ENCODE data around the gene GABPA.
"Not testable (repeated sequence)": the region's sequence is repeated elsewhere in the genome, so short reads cannot be mapped to it uniquely, and the experiment has no call there.

The GABPA gene

DNA sequence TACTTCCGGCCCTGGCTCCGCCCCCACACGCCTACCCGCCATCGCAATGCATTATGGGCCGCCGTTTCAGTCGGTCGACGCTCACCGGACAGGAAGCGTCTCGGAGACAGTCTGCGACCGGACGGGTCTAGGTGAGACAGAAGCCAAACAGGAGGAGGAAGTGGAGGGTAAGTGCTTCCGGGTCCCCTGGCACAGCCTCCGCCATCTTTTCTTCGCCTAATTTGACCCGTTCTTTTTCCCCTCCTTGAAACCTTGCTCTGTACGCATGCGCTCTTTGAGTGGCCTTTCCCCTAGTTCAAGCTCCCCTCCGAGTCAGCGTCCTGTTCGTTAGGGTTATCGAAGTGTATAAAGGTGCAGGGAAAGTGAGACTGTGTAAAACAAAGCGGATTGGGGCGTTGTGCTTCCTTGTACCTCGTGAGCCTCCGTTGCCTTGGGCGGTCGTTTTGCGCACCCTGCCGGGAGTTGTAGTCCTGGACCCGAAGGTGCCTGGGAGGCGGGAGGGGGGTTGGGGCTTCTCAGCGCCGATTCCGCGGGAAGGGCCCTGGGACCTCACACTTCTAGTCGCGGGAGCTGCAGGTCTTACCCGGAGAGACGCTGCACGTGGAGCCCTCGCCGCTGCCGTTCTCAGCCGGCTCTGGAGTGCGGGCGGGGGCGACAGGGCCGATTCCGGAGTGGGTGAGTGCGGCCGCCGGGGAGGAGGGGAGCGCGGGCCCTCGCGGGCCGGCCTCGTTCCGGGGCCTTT lies at the start of gene GABPA, which contains the start of gene ATP5PF:
TSS of gene GABPA (plus strand) at position 69 of the 742 bp plus-strand sequence. CDS start 6,627 bp downstream, outside the sequence.
TSS of gene ATP5PF (minus strand) at position 1 of the 742 bp plus-strand sequence. CDS start 5,110 bp downstream, outside the sequence.
- Histone ChIP-seq H3K4me3 (ENCODE audit: low read depth, low read length) (peak within 1 kb of the TSS; percentile 97), H3K27me3 (ENCODE audit: control insufficient read depth, insufficient read depth, low read length) (no peaks in the 10 kb centered on the region), H3K4me1 (ENCODE audit: control insufficient read depth, insufficient read depth, low read length) (peaks cover 16% of the 10 kb centered on the region), H3K9ac (ENCODE audit: low read depth, low read length) (peak within 1 kb of the TSS; percentile 100), H3K9me3 (ENCODE audit: control insufficient read depth, insufficient read depth, low read length) (no peaks in the 10 kb centered on the region), H3K27ac (ENCODE audit: low read depth, low read length) (peak within 1 kb of the TSS; percentile 99), H3K36me3 (ENCODE audit: control insufficient read depth, insufficient read depth, low read length) (peaks cover 2% of the 10 kb centered on the region; the same call in 1 of the 2 replicates)

DNA sequence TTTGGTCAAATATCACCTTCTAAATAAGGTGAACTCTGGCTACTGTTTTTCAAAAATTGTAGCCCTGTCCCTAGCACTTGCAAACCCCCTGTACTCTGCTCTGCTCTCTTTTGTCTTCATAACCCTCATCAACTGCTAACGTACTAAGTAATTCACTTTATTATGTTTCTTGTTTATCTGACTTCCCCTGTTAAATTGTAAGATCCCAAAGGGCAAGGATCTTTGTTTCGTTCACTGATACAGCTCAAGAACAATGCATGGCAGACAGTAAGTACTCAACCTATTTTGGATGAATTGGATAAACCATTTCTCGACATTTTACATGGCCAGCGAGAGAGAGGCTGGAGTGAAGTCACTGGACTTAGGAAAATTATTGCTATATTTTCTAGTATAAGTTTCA lies 47.0 kb upstream of the GABPA start:
- no peaks in the 10 kb centered on the region for H3K9me3 ChIP-seq (ENCODE audit: control insufficient read depth, insufficient read depth, low read length)
- no peak overlapping the region for H3K9ac ChIP-seq (ENCODE audit: low read depth, low read length)
- no peaks in the 10 kb centered on the region for H3K4me1 ChIP-seq (ENCODE audit: control insufficient read depth, insufficient read depth, low read length)
- H3K27ac ChIP-seq (ENCODE audit: low read depth, low read length): no peak overlapping the region
- H3K27me3 ChIP-seq (ENCODE audit: control insufficient read depth, insufficient read depth, low read length): no peaks in the 10 kb centered on the region
- H3K36me3 ChIP-seq (ENCODE audit: control insufficient read depth, insufficient read depth, low read length): no peaks in the 10 kb centered on the region
- H3K4me3 ChIP-seq (ENCODE audit: low read depth, low read length): no peak overlapping the region

DNA sequence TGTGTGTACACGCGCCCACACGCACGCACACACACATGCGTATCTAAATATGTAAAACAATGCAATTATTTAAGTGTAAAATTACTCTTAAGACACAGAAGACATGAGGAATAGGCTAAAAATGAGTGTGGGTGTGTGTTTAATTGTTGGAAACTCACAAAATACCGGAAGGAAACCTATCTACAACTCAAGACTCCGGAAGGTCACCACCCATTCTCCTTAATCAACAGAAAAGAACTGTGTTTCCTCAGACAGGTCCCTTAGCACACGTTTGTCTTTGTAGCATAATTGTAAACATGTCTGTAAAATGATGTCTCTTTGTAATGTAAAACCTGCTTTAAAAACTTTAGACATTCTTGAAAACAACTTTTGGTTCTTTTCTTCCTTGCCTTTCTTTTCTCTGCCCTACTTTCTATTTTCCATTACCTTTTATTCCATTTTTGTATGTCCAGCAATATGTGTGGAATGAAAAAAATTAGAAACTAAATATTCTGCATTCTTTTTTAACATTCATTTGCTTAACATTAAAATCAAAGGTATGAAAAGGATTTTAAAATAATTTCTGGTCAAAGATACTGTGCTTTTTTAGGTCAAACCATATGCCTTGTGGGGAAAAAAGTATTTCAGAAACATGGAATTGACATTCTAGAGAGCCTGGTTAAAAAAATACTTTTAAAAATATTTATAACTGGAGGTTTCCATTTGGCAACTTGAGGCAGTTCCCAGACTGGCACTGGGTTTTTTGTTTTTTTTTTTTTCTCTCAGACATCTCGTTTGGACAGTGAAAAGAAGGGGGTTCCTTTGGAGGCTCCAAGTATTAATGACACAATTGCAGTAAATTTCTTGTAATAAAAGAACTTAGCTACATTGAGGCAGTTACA lies 46.3 kb upstream of the GABPA start:
- no peaks in the 10 kb centered on the region for H3K9me3 ChIP-seq (ENCODE audit: control insufficient read depth, insufficient read depth, low read length)
- H3K4me3 ChIP-seq (ENCODE audit: low read depth, low read length): no peak overlapping the region
- no peaks in the 10 kb centered on the region for H3K27me3 ChIP-seq (ENCODE audit: control insufficient read depth, insufficient read depth, low read length)
- H3K4me1 ChIP-seq (ENCODE audit: control insufficient read depth, insufficient read depth, low read length): no peaks in the 10 kb centered on the region
- no peaks in the 10 kb centered on the region for H3K36me3 ChIP-seq (ENCODE audit: control insufficient read depth, insufficient read depth, low read length)
- H3K27ac ChIP-seq (ENCODE audit: low read depth, low read length): no peak overlapping the region
- H3K9ac ChIP-seq (ENCODE audit: low read depth, low read length): no peak overlapping the region

DNA sequence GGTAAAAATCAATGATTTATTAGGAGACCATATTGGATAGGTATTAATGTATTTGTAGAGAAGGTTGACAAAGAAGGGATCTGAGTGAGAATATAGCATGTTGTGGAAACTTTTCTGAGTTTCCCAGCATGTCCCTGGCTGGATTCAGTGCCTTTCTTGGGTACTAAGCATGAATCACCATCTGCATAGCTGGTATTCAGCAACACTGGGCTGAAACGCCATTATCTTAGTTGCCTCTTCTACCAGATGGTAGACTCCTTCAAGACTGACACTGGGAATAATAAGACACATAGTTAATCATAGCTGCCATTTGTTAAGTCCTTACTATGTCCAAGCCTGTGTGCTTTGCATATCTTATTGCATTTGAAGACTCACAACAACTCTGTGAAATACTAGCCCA lies 45.5 kb upstream of the GABPA start:
- Histone ChIP-seq H3K9me3 (ENCODE audit: control insufficient read depth, insufficient read depth, low read length) (no peaks in the 10 kb centered on the region), H3K4me3 (ENCODE audit: low read depth, low read length) (no peak overlapping the region), H3K27ac (ENCODE audit: low read depth, low read length) (no peak overlapping the region), H3K9ac (ENCODE audit: low read depth, low read length) (no peak overlapping the region), H3K27me3 (ENCODE audit: control insufficient read depth, insufficient read depth, low read length) (no peaks in the 10 kb centered on the region), H3K4me1 (ENCODE audit: control insufficient read depth, insufficient read depth, low read length) (no peaks in the 10 kb centered on the region), H3K36me3 (ENCODE audit: control insufficient read depth, insufficient read depth, low read length) (no peaks in the 10 kb centered on the region)

DNA sequence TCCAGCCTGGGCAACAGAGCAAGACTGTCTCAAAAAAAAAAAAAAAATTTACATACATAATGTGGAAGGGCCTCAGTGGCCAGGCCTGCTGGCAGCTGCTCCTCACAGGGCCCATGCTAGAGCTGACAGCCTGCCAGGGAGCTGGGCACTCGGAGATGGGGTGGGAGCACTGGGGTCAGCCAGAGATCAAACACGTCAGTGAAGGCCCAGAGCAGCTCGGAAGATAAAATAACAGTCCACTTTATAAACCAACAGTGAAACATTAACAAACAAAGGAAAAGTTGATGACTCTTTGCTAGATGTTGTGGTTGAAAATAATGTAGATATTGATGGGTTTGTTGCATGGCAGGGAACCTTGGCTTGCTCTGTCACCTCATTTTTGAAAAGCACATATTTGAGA lies 42.8 kb upstream of the GABPA start:
- Histone ChIP-seq H3K4me1 (ENCODE audit: control insufficient read depth, insufficient read depth, low read length) (no peaks in the 10 kb centered on the region), H3K4me3 (ENCODE audit: low read depth, low read length) (no peak overlapping the region), H3K9ac (ENCODE audit: low read depth, low read length) (no peak overlapping the region), H3K9me3 (ENCODE audit: control insufficient read depth, insufficient read depth, low read length) (peaks cover 4% of the 10 kb centered on the region; the same call in 1 of the 2 replicates), H3K36me3 (ENCODE audit: control insufficient read depth, insufficient read depth, low read length) (no peaks in the 10 kb centered on the region), H3K27me3 (ENCODE audit: control insufficient read depth, insufficient read depth, low read length) (no peaks in the 10 kb centered on the region), H3K27ac (ENCODE audit: low read depth, low read length) (no peak overlapping the region)

DNA sequence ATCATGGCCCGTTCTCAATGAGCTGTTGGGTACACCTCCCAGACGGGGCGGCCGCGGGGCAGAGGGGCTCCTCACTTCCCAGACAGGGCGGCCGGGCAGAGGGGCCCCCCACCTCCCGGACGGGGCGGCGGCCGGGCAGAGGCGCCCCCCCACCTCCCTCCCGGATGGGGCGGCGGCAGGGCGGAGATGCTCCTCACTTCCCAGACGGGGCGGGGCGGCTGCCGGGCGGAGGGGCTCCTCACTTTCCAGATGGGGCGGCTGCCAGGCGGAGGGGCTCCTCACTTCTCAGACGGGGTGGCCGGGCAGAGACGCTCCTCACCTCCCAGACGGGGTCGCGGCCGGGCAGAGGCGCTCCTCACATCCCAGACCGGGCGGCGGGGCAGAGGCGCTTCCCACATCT lies 39.3 kb upstream of the GABPA start:
- H3K27ac ChIP-seq (ENCODE audit: low read depth, low read length); H3K4me3 ChIP-seq (ENCODE audit: low read depth, low read length); H3K4me1 ChIP-seq (ENCODE audit: control insufficient read depth, insufficient read depth, low read length); H3K9me3 ChIP-seq (ENCODE audit: control insufficient read depth, insufficient read depth, low read length); H3K9ac ChIP-seq (ENCODE audit: low read depth, low read length); H3K36me3 ChIP-seq (ENCODE audit: control insufficient read depth, insufficient read depth, low read length); H3K27me3 ChIP-seq (ENCODE audit: control insufficient read depth, insufficient read depth, low read length): not testable (repeated sequence)

DNA sequence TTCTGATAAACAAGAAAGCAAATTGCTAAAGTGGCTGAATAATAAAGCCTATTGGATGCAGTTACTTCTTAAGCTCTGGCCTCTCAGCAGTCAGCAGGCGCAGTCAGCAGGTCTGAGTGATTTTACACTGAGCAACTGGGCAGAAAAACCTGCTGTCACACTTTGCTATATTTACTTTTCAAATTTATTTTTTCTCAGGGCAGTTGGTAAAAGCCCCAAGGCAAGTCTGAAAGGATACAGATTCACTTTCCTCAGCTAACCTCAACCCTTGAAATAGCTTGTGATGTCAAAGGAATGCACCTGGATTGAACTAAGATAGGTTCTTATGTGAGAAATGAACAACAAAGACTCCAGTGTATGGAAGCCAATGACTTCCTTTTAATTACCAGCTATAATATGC lies 34.0 kb upstream of the GABPA start:
- no peak overlapping the region for H3K27ac ChIP-seq (ENCODE audit: low read depth, low read length)

DNA sequence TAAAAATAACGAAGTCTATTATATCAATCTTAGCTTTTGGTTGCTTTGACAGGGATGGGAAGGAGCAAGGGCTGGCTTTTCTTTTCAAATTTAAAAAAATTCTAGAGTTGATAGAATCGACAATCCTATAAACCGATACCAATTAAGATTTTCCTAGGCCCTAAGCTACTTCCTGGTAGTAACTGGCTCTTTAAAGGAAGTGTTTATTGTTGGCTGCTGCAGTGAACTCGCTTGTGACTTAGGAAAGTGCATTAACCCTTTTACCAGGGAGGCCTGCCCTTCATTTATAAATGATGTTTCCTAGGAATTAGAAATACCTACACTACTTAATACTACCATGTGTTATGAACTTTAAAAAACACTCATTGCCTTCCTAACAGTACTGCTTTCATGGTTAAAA lies 33.2 kb upstream of the GABPA start:
- Histone ChIP-seq H3K9me3 (ENCODE audit: control insufficient read depth, insufficient read depth, low read length) (peaks cover under 1% of the 10 kb centered on the region; the same call in 1 of the 2 replicates), H3K36me3 (ENCODE audit: control insufficient read depth, insufficient read depth, low read length) (no peaks in the 10 kb centered on the region), H3K9ac (ENCODE audit: low read depth, low read length) (no peak overlapping the region), H3K4me1 (ENCODE audit: control insufficient read depth, insufficient read depth, low read length) (no peaks in the 10 kb centered on the region), H3K4me3 (ENCODE audit: low read depth, low read length) (no peak overlapping the region), H3K27me3 (ENCODE audit: control insufficient read depth, insufficient read depth, low read length) (no peaks in the 10 kb centered on the region), H3K27ac (ENCODE audit: low read depth, low read length) (no peak overlapping the region)

More for the DNA sequence above, 34.0 kb upstream of the GABPA start:
- peaks cover 4% of the 10 kb centered on the region; the same call in 1 of the 2 replicates for H3K9me3 ChIP-seq (ENCODE audit: control insufficient read depth, insufficient read depth, low read length)
- no peak overlapping the region for H3K4me3 ChIP-seq (ENCODE audit: low read depth, low read length)
- H3K9ac ChIP-seq (ENCODE audit: low read depth, low read length): no peak overlapping the region
- H3K27me3 ChIP-seq (ENCODE audit: control insufficient read depth, insufficient read depth, low read length): no peaks in the 10 kb centered on the region
- H3K36me3 ChIP-seq (ENCODE audit: control insufficient read depth, insufficient read depth, low read length): no peaks in the 10 kb centered on the region
- H3K4me1 ChIP-seq (ENCODE audit: control insufficient read depth, insufficient read depth, low read length): no peaks in the 10 kb centered on the region

DNA sequence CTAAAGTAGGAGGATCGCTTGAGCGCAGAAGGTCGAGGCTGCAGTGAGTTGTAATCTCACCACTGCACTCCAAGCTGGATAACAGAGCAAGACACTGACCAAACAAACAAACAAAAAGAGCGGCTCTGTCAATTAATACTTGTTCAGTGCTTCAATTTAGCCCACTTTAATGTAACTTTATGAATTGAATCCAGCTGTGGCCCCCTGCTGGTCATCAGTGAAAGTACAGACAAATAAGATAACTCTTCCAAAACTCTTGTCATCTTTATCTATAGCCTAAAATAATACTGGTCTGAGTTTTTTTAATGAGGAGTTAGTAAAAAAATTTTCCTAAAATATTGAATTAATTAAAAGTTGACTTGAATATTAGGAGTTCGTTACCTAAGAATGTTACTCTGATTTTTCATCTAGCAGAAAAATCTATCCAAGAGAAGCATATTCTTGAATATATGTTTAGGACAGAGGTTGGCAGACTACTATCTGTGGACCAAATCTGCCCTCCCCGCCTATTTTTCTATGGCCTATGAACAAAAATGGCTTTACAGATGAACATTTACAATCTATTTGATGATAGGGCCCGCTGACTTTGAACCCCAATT lies 26.2 kb upstream of the GABPA start:
- Histone ChIP-seq H3K4me3 (ENCODE audit: low read depth, low read length) (no peak overlapping the region), H3K9ac (ENCODE audit: low read depth, low read length) (no peak overlapping the region), H3K27ac (ENCODE audit: low read depth, low read length) (no peak overlapping the region), H3K4me1 (ENCODE audit: control insufficient read depth, insufficient read depth, low read length) (no peaks in the 10 kb centered on the region), H3K9me3 (ENCODE audit: control insufficient read depth, insufficient read depth, low read length) (no peaks in the 10 kb centered on the region), H3K36me3 (ENCODE audit: control insufficient read depth, insufficient read depth, low read length) (no peaks in the 10 kb centered on the region), H3K27me3 (ENCODE audit: control insufficient read depth, insufficient read depth, low read length) (no peaks in the 10 kb centered on the region)

DNA sequence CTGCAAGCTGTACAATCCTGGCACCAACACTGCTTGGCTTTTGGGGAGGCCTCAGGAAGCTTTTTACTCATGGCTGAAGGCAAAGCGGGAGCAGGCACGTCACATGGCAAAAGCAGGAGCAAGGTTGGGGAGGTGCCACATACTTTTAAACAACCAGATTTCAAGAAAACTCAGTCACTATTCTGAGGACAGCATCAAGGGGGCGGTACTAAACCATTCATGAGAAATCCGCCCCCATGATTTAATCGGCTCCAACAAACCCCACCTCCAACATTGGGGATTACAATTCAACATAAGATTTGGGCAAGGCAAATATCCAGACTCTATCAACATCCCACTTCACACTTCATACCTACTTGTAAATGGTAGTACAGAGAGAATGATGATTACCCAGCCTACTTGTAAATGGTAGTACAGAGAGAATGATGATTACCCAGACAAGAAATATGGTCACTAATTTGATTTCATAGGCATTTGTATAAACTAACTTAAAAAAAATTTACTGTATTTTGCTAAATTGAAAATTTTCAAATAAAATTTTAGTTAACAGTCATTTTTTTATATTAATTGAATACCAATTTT lies 25.0 kb upstream of the GABPA start:
- Histone ChIP-seq H3K9me3 (ENCODE audit: control insufficient read depth, insufficient read depth, low read length) (no peaks in the 10 kb centered on the region), H3K4me1 (ENCODE audit: control insufficient read depth, insufficient read depth, low read length) (no peaks in the 10 kb centered on the region), H3K27ac (ENCODE audit: low read depth, low read length) (no peak overlapping the region), H3K9ac (ENCODE audit: low read depth, low read length) (no peak overlapping the region), H3K4me3 (ENCODE audit: low read depth, low read length) (no peak overlapping the region), H3K36me3 (ENCODE audit: control insufficient read depth, insufficient read depth, low read length) (no peaks in the 10 kb centered on the region), H3K27me3 (ENCODE audit: control insufficient read depth, insufficient read depth, low read length) (no peaks in the 10 kb centered on the region)

Measured in HUES48 (cell line).